HG03064 (cell line): ENCODE measurements around the gene WWP2.
A peak's percentile ranks its signal among the peaks of the same experiment; 100 is the strongest.
"Not testable (repeated sequence)": the region's sequence is repeated elsewhere in the genome, so short reads cannot be mapped to it uniquely, and the experiment has no call there.

Experiments used
- ATAC-seq: cut with Tn5 transposase; IDR thresholded peaks from one replicate; pipeline ENCODE4 v1.9.1; 2021; ENCODE audit warnings: low read depth; ENCODE audit not compliant: unreplicated experiment

Gene WWP2

DNA sequence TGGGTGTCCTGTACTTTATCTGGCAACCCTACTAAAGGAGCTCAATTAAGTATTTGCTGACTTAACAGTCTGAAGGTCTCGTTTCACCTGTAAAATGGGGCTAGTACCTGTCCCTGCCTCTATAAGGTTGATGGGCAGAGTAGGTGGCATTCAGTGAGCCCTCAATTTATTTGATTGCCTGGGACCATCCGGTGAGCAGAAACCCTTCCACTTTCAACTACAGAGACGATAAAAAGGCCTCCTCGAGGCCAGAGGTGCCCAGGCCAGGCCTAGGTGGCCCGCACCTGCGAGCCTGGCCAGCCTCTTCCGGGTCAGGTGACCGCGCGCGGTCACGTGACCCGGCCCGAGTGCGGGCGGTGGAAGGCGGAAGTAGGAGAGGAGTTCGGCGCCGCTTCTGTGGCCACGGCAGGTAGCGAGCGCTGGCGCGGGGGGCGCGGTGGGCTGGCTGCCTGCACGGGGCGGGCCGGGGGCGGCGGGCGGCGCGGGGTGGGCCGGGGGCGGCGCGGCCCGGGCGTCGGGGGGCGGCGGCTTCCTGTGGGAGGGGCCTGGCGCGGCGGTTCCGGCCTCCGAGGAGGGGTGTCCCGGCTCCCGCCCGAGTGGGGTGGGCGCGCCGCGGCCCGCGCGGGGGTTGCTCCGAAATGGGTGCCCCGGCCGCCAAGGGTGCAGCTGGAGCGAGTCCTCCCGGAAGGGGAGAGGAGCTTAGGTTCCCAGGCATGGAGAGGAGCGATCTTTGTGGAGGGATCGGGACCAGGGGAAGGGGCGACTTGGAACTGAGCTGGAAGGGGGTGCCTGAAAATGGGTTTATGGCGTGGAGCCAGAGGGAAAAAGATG lies at the start of gene WWP2:
WWP2 (plus strand) TSS at position 350 of the 831 bp plus-strand sequence. CDS start 24,679 bp downstream, outside the sequence.
- peak; percentile 58 for ATAC-seq

GRCh38 chr16:69712914-69713581 lies 49.1 kb upstream of the WWP2 start:
- ATAC-seq: no peak

- no peak for ATAC-seq
These were observed 45.1 kb upstream of the WWP2 start for GRCh38 chr16:69717066-69717465.

GRCh38 chr16:69718111-69718764 lies 43.9 kb upstream of the WWP2 start:
- no peak for ATAC-seq

DNA sequence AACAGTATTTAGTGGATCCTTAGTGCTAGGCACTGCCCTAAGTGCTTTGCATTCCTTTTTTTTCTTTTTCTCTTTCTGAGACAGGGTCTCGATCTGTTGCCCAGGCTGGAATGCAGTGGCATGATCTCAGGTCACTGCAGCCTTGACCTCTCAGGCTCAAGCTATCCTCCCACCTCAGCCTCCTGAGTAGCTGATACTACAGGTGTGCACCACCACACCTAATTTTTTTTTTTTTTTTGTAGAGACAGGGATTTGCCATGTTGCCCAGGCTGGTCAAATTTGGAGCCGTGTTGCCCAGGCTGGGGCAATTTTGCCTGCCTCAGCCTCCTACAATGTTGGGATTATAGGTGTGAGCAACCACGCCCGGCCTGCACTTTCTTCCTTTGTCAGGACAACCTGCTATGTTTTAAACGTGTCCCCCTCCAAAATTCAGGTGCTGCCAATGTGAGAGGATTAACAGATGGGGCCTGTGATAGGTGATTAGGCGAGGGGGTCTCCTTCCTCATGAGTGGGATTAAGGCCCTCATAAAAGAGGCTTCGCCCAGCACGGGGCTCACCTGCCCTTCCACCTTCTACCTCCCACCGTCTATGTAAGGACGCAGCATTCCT lies 41.2 kb upstream of the WWP2 start:
- ATAC-seq: no peak

DNA sequence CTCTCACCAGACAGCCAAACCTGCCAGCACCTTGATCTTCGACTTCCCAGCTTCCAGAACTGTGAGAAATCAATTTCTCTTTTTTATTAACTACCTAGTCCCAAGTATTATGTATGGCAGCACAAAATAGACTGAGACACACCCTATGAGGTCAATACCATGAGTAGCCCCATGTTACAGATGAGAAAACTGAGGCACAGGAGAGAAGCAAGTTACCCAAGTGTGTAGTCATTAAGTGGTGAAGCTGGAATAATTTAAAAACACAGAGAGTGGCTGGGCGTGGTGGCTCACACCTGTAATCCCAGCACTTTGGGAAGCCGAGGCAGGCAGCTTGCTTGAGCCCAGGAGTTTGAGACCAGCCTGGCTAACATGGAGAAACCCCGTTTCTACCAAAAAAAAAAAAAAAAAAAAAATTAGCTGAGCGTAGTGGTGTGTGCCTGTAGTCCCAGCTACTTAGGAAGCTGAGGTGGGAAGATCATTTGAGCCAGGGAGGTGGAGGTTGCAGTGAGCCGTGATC lies 40.6 kb upstream of the WWP2 start:
- no peak for ATAC-seq

DNA sequence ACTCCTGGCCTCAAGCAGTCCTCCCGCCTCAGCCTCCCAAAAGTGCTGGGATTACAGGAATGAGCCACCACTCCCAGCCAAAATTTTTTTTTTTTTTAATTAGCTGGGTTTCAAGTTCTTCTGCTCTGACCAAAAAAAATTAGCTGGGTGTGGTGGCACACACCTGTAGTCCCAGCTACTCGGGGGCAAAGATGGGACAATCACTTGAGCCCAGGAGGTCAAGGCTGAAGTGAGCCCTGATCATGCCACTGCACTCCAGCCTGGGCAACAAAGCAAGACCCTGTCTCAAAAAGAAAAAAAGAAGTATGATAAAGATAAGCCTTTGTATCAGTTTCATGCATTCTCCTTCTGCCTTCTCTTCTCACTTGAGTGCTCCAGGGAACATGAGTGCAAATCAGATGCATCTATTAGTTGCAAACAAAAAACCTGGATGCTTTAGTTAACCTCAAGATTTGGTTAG lies 37.7 kb upstream of the WWP2 start:
- no peak for ATAC-seq

GRCh38 chr16:69724981-69725479 lies 37.1 kb upstream of the WWP2 start:
- no peak for ATAC-seq

- no peak for ATAC-seq
These were observed 36.4 kb upstream of the WWP2 start for GRCh38 chr16:69725480-69726312.

DNA sequence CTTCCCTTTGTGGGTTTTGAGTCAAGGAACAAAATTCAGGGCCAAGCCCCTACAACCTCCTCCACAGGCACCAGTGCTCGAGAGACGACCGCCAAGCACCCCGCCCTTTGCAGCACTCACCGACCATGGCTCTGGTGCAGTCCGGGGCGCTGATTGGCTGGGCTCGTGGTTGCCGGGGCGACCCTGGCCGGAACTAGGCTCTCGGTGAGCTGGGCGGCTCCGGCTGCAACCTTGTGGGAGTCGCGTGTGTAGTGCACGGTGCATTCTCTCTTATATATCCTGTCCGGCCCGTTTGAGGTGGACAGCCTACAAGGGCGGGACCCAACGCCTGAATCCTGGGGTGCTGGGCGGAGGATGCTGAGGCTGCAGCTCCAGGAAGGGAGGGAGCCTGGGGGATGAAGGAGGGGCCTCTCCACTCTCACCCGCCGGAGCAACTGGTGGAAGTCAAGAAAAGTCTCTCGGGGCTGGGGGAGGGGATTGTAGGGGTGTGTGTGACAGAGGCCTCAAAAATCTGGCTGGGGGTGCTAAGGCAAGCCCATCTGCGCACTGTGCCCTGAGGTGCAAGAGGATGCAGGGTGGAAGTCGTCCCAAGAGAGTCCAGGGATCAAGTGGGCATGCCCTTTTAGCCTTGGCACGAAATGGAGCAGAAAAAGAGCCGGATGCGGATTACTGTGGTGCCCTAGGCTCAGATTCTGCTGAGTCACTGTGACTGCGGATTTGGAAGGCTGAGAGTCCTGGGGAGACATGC lies 35.6 kb upstream of the WWP2 start, which contains the start of gene NQO1:
NQO1 (minus strand) TSS at position 248 of the 748 bp plus-strand sequence; CDS start at position 127, 121 bp downstream.
- ATAC-seq: peak; percentile 94

- no peak for ATAC-seq
These were observed 34.2 kb upstream of the WWP2 start for GRCh38 chr16:69727916-69728270.

GRCh38 chr16:69729030-69729429 lies 33.1 kb upstream of the WWP2 start:
- not testable (repeated sequence) for ATAC-seq

DNA sequence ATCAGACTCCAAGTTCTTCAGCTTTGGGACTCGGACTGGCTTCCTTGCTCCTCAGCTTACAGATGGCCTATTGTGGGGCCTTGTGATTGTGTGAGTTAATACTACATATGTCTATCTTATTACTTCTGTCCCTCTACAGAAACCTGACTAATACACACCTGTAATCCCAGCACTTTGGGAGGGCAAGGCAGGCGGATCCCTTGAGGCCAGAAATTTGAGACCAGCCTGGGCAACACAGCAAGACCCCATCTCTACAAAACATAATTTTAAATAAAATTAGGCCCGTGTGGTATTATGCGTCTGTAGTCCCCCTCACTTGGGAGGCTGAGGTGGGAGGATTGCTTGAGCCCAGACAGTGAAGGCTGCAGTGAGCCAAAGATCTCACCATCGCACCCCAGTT lies 30.9 kb upstream of the WWP2 start:
- ATAC-seq: not testable (repeated sequence)

DNA sequence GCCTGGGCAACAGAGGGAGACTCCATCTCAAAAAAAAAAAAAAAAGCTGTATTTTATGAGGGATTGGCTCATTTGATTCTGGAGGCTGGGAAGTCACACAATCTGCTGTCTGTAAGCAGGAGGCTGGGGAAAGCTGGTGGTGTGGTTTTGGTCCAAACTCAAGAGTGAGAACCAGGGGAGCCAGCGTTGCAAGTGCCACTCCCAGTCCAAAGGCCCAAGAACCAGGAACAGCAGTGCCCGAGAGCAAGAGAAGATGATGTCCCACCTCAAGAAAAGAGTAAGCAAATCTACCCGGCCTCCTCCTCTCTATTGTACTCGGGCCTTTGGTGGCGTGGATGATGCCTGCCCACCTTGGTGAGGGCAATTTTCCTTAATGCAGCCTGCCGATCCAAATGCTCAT lies 30.0 kb upstream of the WWP2 start:
- no peak for ATAC-seq

DNA sequence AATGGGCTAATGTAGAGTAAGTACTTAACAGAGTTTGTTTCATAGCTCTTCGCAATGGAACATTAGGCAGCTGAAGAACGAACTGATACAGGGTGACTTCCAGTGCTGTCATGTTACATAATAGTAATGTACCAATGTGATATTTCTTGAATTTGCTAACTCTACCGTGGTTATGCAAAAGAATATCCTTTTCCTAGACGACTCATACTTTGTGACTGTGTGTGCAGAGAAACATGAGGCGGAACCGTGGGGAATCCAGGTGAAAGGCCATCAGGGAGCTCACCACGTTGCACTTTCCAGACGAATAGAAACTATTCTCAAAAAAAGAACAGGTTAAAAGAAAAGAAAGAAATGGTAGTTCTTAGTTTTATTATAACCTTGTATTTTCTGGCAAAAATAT lies 20.6 kb upstream of the WWP2 start:
- no peak for ATAC-seq

GRCh38 chr16:69741951-69742904 lies 19.9 kb upstream of the WWP2 start:
- ATAC-seq: no peak

GRCh38 chr16:69744363-69745231 lies 17.5 kb upstream of the WWP2 start:
- no peak for ATAC-seq
